Esophagus muscularis mucosa (tissue), 4 donors: ENCODE measurements around the gene ZNF592.

Experiments used
- CTCF ChIP-seq, 3 experiments: fragments of 200-600 bp in 2 of 3; fragments of 450-650 bp in 1 of 3; sonication (generic) in 2 of 3; IDR thresholded peaks; one replicate each; pipeline ENCODE4 v1.5.1; 2017 to 2019; ENCODE audit warnings: antibody characterized with exemption in 3 of 3, mild to moderate bottlenecking in 2 of 3, moderate library complexity in 1 of 3
- EP300 ChIP-seq: sonication (generic); formaldehyde crosslinking; IDR thresholded peaks from one replicate; pipeline ENCODE4 v1.6.1; 2017; ENCODE audit warnings: antibody characterized with exemption
- POLR2A ChIP-seq: fragments of 450-650 bp; IDR thresholded peaks from one replicate; pipeline ENCODE4 v1.6.1; 2017; ENCODE audit warnings: antibody characterized with exemption, moderate library complexity, mild to moderate bottlenecking, low read depth
- POLR2AphosphoS5 ChIP-seq, 2 donors: sonication (generic); formaldehyde crosslinking; IDR thresholded peaks; one replicate each; pipeline ENCODE4 v1.6.1; 2017; ENCODE audit warnings: antibody characterized with exemption in 2 of 2

DNA sequence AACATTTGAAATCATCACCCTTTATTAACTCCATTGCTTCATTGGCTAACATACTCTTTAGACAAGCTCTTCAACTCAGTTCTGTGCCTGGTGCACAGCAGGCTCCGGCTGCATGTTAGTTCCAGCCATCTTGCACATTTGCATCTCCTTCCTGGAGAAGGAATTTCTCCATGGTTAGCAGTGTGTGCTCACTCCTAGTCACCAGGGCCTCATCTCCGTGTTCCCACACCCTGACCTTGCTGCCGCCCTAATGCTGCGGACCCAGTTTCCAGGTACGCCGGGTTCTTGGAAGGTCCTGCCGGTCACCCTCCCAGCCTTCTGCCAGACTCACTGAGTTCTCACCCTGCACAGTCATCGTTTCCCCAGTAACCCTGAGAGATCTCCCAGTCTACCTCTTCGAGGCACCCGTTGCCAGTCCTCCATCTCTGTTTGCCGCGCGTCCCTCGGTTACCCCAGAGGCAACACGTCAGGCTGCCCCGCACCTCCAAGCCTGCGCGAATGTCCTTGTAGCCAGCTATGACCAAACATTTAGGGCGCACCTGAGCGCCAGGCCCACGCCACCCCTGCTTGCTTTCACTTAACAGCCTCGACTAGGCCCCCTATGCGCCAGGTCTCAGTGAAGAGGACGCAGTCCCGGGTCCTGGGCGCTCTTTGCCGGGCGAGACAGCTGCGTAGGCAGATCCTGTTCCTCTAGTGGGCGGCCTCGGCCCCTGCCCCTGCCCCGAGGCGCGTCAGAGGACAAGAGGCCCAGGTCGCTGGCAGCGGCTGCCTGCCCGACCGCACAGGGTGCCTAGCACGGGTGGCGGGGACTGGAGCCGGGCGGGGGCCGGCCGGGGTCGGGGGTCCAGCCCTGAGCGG, 747 bp upstream of the ZNF592 start:
- TF ChIP-seq CTCF (IDR thresholded peaks at IDR 0.05) (no peak), POLR2AphosphoS5 (IDR thresholded peaks at IDR 0.05) (peak; percentile 33 to 70), POLR2A (no peak), EP300 (no peak)
